ENCODE results near the gene ACVR1.

The ACVR1 gene

DNA sequence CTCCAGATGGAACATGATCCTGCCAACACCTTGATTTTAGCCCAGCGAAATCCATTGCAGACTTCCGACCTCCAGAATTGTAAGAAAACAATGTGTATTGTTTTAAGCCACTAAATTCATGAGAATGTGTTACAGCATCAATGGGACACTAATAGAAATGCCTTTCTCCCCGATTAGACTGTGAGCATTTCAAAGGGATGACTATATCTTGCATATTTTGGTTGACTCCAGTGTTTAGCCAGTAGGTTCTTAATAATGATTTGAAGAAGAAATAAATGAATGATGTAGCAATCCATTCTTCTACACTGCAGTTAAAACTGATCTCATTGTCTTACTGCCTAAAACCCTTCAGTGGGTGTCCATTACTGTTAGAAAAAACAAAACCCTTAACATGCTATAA is 180.1 kb downstream of the ACVR1 start:
- DNase-seq, result no peak

GRCh38 chr2:157692768-157693167 is 183.4 kb downstream of the ACVR1 start:
- DNase-seq, result no peak

DNA sequence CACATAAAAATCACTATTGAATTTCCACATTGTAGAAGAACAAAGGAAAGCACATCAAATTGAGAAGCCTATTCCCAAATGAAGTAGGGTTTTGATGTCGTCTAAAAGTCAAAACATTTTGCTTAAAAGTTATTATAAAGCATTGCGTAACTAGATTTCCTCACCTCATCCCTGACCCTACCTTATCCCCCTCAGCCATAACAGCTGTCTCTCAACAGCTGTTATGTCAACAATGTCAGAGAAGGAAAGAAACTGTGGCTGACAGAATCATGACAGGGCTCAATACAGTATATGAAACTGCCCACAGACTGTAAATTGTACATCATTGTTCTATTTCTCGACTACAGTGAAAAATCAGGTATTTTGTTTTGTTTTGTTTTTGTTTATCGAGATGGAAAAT is 184.4 kb downstream of the ACVR1 start:
- DNase-seq, result no peak

DNA sequence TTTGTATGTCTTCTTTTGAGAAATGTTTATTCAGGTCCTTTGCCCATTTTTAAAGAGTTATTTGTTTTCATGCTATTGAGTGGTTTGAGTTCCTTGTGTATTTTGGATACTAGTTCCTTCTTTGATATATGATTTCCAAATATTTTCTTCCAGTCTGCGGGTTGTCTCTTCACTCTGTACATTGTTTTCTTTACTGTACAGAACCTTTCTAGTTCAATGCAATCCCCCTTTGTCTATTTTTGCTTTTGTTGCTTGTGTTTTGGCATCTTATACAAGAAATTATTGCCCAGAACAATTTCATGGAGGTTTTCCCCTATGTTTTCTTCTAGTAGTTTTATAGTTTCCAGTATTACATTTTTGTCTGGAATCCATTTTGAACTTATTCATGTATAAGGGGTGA is 185.0 kb downstream of the ACVR1 start:
- no peak for DNase-seq
